DMS114 treated with DMSO at 0.1 percent for 48 hours (cell line): ENCODE data around the gene TTC23.
"Not testable (repeated sequence)": the region's sequence is repeated elsewhere in the genome, so short reads cannot be mapped to it uniquely, and the experiment has no call there.

ENCODE experiments used
- DNase-seq: peaks from one replicate; lab custom pipeline; 2025; ENCODE audit not compliant: unreplicated experiment; lab: John Stamatoyannopoulos, UW

The TTC23 gene

DNA sequence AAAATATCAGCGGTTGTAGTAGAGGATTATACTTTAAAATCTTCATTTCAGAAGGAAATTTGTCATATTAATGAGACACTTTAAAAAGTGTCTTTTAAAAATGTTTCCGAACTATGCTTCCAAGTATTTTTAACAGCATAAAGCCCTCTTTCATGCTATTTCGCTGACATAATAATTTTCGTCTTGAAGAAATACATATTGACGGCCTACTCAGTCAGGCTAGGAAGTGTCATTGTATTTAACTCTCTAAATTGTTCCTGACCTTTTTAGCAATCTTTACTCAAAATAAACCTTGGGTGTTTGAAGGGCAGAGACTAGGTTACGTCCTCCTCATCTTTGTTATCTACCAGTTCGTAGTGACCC is 1.1 kb upstream of the TTC23 start:
- DNase-seq: no peak

DNA sequence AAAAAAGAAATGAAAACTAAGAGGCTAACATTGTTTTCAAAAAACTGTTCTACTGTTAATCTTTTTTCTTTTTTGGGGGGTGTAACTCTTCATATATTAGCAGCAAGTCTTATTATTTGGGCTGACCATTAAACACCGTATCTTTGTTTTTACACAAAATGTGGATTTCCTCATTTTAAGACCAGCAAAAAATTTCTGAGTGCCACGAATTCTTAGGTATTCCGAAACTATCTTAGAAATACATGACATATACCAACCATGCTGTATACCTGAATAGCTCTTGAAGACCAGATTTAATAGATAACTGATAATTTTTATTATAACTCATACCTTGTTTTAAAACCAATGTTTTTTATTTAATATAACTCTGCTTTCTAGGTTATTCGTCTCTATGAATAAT is 620 bp upstream of the TTC23 start:
- peak; percentile 45 for DNase-seq

DNA sequence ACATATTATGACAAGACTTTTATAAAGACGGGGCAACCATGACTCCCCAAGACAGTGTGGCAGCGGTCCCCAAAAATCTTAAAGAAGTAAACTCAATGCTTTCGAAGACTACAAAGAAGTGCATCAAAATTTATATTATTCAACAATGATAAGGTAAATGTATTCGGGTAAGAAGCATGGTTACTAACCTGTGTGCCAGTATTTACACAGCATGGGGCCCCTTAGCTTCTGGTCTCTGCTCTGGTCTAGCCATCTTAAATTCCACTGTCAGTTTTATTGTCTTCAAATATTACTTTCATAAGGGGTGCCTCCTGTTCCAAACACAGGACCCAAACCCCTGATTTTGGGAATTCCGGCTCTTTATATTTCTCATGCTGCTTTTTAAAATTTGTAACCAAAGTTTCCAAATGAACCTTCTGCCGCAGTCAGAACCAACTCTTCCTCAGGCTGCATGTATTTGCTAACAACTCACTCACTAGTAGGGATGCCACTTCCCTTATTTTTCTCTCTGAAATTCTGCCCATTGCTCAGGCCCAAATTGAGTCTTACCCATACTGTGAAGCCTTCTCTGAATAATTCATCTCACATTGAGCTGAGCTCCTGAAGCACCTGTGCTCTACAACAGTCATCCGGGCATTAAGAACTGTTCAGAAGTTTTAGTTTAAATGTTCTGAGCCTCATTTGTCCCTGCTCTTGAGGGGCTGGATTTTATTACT is 1.2 kb downstream of the TTC23 start:
- no peak for DNase-seq

DNA sequence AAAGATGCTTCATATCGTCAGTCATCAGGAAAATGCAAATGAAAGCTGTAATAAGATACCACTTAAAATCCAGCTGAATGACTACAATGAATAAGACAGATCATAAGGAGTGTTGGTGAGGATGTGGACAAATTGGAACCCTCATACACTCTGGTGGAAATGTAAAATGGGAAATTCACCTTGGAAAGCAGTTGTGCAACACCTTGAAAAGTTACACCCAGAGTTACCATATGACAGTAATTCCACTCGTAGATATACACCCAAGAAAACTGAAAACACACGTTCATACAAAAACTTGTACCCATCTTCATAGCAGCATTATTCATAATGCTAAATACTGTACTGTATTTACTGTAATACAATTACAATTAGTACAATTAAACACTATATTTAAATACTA is 2.3 kb downstream of the TTC23 start:
- DNase-seq: no peak

DNA sequence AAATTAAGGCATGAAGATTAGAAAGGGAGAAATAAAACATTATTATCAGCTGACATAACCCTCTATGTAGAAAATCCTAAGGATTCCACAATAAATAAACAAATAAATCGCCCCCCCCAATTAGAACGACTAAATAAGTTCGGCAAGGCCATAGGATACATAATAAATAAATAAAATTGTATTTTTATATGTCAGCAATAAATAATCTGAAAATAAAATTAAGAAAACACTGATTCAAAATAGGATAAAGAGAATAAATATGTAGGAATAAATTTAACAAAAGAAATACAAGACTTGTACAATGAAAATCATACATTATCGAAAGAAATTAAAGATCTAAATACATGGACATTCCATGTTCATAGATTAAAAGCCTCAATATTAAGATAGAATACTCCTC is 5.1 kb downstream of the TTC23 start:
- DNase-seq: no peak

DNA sequence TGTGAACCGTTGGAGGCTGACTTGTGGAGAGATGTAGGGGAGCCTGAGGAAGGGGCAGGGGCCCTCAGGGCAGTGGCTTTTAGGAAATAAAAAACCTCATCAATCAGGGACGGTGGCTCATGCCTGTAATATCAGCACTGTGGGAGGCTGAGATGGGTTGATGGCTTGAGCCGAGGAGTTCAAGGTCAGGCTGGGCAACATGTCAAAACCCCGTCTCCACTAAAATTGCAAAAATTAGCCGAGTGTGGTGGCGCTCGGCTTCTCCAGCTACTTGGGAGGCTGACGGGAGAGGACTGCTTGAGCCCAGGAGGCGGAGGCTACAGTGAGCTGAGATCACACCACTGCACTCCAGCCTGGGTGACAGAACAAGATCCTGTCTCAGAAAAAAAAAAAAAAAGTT is 7.6 kb downstream of the TTC23 start:
- DNase-seq: no peak

DNA sequence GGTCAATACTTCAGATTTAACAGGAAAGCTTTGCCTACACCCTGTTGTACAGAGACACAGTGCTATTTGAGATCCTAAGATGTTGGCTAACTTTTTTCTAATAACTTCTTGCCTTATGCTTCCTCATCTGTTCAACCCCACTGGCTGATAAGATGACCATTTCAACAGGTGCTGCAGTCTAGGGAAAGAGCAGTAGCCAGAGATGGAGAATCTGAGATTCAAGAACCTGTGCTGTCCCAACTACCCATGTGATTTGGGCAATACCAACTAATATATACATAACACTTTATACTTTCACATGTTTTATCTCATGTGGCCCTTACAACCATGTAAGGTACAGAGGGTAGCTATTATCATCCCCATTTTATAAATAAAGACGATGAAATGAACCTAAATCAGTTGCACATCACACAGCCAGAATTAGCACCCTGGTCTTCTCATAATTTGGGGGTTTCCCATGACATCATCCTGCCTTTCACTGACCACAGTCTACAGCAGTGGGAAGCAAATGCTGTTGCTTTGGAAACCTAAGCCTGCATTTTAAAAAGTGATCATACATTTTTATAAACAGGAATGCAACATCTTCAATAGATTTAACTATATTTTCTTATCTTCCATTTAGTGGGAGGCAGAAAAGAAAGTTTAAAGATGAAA is 9.7 kb downstream of the TTC23 start:
- DNase-seq: no peak

DNA sequence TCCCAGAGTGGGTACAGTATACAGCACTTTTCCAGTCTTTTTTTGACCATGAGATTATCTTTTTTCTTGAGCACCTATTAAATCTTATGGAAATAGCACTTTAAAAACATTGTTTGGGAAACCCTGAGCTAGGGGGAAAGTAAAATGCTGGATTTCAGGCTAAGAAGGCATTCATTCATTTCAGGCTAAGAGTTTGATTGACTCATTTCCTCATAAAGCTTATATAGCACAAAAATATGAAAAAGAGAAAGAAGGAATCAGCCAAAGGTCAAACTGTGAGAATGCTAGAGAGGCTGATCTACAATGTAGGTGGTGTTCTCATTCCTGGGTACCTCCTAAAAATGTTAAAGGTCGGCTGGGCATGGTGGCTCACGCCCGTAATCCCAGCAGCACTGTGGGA is 10.5 kb downstream of the TTC23 start:
- no peak for DNase-seq

DNA sequence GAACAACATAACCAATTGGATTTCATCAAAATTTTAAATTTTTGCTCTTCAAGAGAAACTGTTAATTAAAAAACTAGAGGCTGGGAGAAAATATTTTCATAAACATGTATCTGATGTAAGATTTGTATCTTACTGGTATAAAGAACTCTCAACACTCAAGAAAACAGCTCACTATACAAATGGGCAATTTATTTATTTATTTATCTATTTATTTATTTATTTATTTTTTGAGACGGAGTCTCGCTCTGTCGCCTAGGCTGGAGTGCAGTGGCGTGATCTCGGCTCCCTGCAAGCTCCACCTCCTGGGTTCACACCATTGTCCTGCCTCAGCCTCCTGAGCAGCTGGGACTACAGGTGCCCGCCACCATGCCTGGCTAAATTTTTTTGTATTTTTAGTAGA is 15.2 kb downstream of the TTC23 start:
- DNase-seq: not testable (repeated sequence)

DNA sequence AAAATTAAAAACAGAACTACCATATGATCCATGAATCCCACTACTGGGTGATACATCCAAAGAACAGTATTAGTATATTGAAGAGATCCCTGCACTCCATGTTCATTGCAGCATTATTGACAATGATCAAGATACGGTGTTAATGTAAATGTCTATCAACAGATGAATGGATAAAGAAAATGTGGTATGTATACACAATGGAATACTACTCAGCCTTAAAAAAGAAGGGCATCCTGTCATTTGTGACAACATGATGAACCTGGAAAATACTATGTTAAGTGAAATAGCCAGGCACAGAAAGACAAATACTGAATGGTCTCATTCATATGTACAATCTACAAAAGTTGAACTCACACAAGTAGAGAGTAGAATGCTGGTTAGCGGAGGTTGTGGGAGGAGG is 16.6 kb downstream of the TTC23 start:
- DNase-seq: no peak

DNA sequence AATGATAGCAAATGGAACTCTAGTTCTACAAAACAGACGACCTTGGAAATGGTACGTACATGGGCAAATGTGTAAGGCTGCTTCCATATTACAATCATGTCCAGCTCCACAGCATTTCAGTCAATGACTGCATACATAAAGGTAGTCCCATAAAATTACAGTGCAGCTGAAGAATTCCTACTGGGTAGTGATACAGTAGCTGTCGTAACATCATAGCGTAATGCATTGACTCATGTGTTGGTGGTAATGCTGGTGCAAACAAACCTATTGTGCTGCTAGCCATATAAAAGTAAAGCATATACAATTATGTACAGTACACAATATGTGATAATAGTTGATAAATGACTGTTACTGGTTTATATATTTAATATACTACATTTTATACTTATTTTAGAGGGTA is 18.5 kb downstream of the TTC23 start:
- no peak for DNase-seq

DNA sequence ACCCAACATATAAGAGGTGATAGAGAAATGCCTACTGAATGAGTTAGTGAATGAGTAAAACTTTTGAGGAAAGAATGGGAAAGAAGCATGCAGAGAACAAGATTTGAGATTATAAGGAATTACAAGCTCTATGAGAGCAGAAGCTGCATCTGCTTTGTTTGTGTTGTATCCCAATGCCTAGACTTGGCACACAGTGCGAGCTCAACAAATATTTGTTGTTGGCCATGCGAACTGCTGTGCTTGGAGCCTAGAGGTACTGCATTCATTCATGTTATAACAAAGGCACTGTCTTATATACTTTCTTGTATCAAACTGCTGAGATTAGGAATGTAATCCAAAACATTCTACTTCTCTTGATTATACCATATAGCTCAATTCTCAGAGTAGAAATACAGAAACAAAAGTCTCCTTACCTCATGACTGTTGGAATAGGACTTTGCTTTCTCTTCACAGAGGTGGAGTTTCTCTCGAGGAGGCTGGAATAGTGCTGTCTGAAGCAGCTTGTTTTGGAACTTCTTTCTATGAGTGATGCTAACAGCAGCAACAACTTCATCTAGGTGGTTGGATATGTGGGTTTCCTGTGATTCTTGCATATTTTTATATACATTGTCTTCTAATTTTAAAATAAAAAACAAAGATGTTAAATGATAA is 21.1 kb downstream of the TTC23 start:
- DNase-seq: no peak

DNA sequence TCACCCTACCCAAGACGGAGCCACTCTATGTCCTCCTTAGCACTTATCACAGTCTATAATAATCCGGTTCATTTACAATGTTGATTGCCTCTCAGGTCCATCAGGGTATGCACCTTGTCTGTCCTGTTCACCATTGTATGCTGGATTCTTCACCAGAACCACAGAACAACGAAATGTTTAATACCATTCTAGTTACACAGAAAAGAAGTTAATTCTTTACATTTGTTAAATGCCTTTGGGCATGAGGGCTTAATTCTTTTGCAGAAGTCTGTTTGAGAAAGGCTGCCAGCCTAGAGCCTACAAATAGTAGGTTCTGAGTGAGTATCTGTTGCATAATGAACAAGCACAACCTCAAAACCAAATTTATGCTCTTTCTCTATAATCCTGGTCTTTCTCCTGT is 22.6 kb downstream of the TTC23 start:
- DNase-seq: no peak

DNA sequence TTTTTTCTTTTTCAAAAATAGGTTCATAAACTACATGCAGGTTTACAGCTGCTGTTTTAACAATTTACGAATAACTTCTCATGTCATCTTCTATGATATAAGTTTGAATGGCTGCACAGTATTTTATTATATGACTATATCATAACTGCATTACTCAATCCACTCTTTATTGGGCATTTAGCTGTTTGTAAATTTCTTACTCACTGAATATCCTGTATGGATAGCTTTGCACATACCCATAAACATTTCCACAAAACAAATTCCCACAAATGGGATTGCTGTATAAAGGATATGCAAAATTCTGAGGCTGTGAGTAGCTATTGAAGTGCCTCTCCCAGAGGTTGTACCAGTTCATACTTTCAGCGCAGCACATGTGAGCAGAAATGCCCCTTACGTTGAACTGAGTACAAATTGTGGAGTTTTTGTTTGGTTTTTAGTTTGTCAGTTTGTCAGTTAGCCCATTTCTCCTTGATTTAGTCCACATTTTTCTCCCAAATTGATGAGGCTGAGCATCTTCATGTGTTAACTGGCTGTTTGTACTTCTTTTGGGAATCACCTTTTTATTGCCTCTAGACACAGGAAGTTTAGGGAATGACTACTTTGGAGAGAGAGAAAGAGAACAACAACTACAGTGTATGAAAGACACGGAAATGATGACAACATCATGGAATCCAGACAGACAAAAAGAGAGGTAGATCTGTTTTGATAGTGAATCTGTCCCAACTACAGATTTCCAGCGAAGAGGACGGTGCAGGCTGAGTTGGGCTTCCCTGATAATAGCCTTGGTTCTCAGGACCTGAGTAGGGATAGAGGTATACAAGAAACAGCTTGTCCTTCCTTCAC is 24.8 kb downstream of the TTC23 start:
- no peak for DNase-seq

DNA sequence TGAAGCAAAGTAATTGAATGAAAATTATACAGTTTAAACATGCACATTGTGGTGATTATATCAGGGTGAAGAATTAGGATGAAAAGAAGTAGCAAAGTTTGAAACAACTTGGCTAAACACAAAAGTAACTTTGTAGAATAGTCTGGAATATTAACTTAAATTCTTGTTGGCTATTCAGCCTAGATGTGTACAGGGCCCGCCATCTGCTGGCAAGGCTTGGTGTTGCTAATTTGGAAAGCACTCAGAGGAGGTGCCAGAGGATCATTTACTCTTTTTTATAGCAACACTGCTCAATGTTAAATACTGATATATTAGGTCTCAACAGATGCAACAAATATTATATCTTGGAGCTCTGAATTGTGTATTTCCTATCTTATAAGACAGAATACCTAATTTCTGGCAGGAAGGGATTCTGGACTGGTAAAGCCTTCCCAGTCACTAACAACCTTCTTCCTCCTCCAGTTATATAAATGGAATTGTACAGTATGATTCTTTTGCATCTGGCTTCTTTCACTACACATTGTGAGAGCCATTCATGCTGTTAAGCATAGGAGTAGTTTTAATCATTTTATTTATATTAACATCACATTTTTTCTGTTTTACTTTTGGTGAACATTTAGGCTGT is 36.1 kb downstream of the TTC23 start:
- DNase-seq: peak; percentile 62

DNA sequence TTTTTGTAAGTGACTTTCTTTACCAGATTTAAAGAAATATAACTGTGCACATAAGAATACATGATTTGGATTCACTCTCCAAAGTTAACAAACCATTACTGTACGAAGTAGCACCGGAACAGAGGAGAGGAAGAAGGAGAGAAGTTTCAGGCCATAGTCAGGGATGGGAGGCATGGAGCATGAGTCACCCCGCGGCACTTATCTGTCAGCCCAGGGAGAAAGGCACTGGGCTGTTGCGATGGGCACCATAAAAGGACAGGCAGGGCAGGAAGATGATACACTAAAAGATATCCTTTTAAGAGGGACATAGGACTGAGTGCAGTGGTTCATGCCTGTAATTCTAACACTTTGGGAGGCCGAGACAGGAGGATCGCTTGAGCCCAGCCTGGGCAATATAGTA is 37.0 kb downstream of the TTC23 start:
- no peak for DNase-seq

DNA sequence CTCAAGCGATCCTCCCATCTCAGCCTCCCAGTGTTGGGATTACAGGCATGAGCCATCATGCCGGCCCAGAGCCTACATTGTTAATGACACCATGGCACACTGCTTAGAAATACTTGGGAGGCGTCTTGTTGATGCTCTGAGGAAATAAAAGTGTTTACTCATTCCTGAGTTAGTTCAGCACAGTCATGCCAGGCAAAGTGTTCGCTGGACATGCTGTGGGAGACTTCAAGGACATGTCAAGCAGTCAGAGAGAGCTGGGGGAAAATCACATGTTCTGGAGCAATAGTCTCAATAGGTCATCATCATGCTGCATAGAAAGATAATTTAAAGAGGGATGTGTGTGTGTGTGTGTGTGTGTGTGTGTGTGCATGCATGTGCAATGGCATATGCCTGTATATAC is 37.5 kb downstream of the TTC23 start:
- DNase-seq: no peak

DNA sequence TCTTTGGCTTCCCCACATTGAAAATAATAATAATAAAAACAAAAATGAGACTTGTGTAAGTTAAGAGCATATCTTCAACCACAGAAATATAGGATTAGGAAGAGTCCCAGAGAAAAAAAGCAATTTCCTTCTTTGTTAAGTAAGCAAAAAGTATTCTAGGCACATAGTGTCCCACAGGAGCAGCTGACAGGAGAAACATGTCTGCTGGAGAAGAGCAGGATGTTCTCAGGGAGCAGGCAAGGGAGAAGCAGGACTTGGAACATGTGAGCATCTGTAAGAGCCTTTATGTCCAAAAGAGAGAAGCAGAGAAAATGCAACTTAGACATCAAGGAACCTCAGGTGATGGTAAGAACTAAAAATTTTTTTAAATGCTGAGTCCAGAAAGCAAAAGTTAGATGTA is 39.0 kb downstream of the TTC23 start:
- DNase-seq: no peak

DNA sequence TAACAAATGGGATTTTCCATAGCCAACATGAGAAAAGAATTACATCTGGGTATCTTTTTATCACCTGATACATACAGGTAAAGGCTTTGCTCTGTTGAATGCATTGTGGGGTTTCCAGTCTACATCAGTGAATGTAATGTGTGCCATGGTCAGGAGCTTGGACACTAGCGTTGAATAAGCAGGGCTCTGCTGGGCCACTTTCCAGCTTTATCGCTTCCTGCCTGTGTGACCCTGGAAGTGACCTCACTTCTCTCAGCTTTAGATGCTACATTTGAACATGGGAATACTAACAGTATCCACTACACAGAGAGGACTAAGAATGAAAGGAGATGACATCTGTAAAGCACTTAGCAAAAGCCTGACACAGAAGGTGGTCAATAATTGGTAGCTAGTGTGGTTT is 40.1 kb downstream of the TTC23 start:
- DNase-seq: no peak

DNA sequence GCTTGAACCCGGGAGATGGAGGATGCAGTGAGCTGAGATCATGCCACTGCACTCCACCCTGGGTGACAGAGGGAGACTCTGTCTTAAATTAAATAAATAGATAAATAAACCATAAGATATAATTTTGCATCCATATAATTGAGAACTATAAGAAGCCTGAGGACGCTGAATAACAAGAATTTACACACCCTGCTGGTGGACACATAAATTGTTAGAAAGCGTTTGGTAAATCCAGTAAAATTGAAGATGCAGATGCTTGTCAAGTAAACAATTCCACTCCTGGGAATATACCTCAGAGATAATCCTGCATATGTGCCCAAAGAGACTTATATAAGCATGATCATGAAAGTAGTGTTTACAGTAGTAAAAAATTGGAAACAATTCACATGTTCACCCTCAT is 41.7 kb downstream of the TTC23 start:
- no peak for DNase-seq

DNA sequence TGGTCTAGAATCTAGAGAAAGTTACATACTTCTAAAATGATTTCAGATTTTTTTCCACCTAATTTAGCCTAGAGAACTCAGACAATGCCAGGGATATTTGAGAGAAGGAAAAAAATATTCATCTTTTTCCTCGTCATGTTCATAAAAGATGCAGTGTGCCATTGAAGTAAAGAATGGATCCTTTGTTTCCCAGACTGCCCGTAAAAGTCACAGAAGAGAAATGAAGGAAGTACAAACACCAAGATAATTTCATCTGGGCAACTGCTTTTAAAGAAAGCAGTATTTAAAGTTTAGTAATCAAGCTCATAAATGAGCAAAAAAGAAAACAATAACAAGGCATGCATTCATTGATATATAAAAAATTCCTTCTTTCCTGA is 47.2 kb downstream of the TTC23 start:
- DNase-seq: no peak
